BJ (cell line): ENCODE data around the gene NARS2. TPM values are rescaled to one million over a fixed set of nuclear protein-coding genes. Genes with fewer than 3 reads are reported as not detected.

Source experiments
- CTCF ChIA-PET: fragments of 350-600 bp; formaldehyde crosslinking; extraction: SDS; loops from one replicate; lab custom pipeline; 2021; ENCODE audit warnings: antibody characterized with exemption, inconsistent platforms; lab: Yijun Ruan, JAX
- POLR2A ChIA-PET: fragments of 300-600 bp; sonication (Branson Sonifier 250); formaldehyde crosslinking; extraction: SDS; loops from one replicate; lab custom pipeline; 2021; ENCODE audit warnings: antibody characterized with exemption; lab: Charles Lee
- DNase-seq: peaks from one replicate; pipeline ENCODE4 v3.0.0-alpha.2; 2011; ENCODE audit warnings: low read depth
- H3K27me3 ChIP-seq: 2 replicates; pipeline ENCODE4 v1.6.0; 2011; ENCODE audit warnings: low read length; ENCODE audit not compliant: control insufficient read depth, insufficient read depth
- H3K36me3 ChIP-seq: 2 replicates; pipeline ENCODE4 v1.5.1; 2011; ENCODE audit warnings: low read length; ENCODE audit not compliant: control insufficient read depth, insufficient read depth
- H3K4me3 ChIP-seq: 2 replicates; pipeline ENCODE4 v1.5.1; 2011; ENCODE audit warnings: low read depth, mild to moderate bottlenecking, control low read depth, low read length
- polyA plus RNA-seq: library from polyadenylated mRNA; depleted of rRNA; stranded (reverse); fragments of >200 nt; gene quantifications from 2 replicates; pipeline ENCODE4 v1.2.3, GENCODE V29; 2011
- TF ChIP-seq, protein P1 (sequence below): IDR thresholded peaks from 2 replicates; pipeline ENCODE4 v1.5.1; 2011; ENCODE audit warnings: low read depth, mild to moderate bottlenecking, control low read depth, inconsistent platforms, low read length, moderate library complexity; ENCODE audit not compliant: insufficient read depth

NARS2 gene
- polyA plus RNA-seq, 1 experiment, result 5.9 TPM

DNA sequence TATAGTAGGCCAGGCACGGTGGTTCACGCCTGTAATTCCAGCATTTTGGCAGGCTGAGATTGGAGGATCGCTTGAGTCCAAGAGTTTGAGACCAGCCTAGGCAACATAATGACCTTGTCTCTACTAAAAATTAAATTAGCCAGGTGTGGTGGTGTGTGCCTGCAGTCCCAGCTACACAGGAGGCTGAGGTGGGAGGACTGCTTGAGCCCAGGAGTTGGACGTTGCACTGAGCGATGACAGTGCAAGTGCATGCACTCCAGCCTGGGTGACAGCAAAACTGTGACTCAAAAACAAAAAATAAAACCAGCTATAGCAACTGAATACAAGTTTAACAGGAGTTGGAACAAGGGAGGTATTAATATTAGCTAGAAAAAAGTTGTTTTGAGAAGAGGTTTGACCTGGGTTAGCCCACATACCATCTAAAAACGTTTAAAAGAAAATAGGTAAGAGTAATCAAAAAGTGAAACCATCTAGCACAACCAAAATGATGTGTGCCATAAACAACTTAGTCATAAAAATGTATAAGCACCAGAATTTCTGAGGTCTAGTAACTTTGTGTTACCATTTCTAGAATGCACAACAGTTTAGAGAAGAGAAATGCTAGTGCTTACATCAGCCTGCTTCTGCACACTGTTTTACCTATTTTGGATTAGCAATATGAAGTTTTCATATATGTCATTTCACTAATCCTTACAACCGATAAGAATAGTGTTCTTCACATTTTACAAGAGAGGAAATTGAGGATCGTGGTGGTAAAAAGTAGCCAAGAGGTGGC, 26.5 kb downstream of the NARS2 start:
- Histone ChIP-seq H3K27me3 (no peaks in the 10 kb centered on the region), H3K36me3 (no peaks in the 10 kb centered on the region), H3K4me3 (no peak overlapping the region)
- CTCF ChIA-PET, result interaction anchor here (1.2 kb wide), 1 partner anchor 11 kb away, joined by 3 read pairs; no protein-coding TSS in a partner anchor
- POLR2A ChIA-PET, result no interaction called here
- TF ChIP-seq, protein P1, sequence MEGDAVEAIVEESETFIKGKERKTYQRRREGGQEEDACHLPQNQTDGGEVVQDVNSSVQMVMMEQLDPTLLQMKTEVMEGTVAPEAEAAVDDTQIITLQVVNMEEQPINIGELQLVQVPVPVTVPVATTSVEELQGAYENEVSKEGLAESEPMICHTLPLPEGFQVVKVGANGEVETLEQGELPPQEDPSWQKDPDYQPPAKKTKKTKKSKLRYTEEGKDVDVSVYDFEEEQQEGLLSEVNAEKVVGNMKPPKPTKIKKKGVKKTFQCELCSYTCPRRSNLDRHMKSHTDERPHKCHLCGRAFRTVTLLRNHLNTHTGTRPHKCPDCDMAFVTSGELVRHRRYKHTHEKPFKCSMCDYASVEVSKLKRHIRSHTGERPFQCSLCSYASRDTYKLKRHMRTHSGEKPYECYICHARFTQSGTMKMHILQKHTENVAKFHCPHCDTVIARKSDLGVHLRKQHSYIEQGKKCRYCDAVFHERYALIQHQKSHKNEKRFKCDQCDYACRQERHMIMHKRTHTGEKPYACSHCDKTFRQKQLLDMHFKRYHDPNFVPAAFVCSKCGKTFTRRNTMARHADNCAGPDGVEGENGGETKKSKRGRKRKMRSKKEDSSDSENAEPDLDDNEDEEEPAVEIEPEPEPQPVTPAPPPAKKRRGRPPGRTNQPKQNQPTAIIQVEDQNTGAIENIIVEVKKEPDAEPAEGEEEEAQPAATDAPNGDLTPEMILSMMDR, result no peak
- DNase-seq, result no peak

DNA sequence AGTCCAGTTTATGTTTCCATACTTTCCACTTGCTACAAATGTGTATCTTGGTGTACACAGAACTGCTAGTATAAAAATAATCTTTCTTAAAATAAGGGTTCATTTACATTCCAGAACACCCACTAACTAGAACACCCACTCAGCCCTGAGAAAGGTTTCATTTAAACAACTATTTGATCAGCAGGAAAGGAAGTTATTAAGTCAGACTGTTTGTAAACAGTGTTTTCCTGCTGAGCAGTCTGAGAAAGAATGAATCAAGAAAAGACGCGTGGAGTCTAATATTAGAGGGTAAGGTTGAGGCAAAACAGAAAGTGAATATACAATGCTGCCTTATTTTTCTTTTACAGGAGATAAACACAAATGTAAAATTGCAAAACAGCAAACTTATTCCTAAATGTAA, 32.7 kb downstream of the NARS2 start:
- H3K27me3 ChIP-seq, result no peaks in the 10 kb centered on the region
- CTCF ChIA-PET, result no interaction called here
- POLR2A ChIA-PET, result no interaction called here
- no peak for DNase-seq
- no peak overlapping the region for H3K4me3 ChIP-seq
- H3K36me3 ChIP-seq, result no peaks in the 10 kb centered on the region
- TF ChIP-seq, protein P1, result no peak

DNA sequence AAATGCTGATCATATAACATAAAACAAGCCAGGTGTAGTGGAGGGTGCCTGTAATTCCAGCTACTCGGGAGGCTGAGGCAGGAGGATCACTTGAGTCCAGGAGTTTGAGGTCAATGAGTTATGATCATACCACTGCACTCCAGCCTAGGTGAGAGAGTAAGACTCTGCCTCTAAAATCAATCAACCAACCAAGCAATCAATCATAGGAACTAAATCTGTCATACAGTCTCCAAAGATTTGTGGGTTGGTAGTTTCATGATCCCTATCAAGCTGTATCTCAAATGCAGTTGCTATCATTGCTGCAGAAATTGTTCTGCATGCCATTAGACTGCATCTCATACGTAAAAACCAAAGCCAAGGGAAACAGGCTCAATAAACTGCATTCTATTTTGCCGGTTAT, 33.1 kb downstream of the NARS2 start:
- ChIA-PET CTCF (interaction anchor here (1.7 to 1.8 kb wide), 2 partner anchors 9 to 22 kb away, joined by 7 to 9 read pairs; no protein-coding TSS in a partner anchor), POLR2A (no interaction called here)
- Histone ChIP-seq H3K27me3 (no peaks in the 10 kb centered on the region), H3K36me3 (no peaks in the 10 kb centered on the region), H3K4me3 (no peak overlapping the region)
- TF ChIP-seq, protein P1, result no peak
- no peak for DNase-seq

DNA sequence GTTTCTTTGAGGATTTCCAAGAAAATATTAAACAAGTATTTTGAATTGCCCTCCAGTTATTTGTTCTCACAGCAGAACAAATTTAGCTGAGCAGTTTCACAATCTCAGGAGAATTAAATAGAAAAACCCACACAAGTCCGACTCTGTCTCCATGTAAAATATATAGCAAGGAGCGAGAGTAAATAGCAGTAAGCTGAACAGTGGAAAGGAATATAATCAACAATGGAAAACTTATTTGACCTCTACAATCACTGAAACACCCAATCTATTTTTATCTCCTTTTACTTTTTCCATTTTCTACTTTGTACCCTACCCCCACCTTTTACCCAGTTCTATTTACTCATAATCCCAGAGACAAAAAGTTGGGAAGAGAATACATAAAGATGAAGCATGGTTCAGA, 34.4 kb downstream of the NARS2 start:
- no peak for DNase-seq
- Histone ChIP-seq H3K27me3 (no peaks in the 10 kb centered on the region), H3K4me3 (no peak overlapping the region), H3K36me3 (no peaks in the 10 kb centered on the region)
- CTCF ChIA-PET, result interaction anchor here (1.7 to 1.8 kb wide), 2 partner anchors 8 to 24 kb away, joined by 7 to 9 read pairs; no protein-coding TSS in a partner anchor
- TF ChIP-seq, protein P1, result no peak
- POLR2A ChIA-PET, result no interaction called here

DNA sequence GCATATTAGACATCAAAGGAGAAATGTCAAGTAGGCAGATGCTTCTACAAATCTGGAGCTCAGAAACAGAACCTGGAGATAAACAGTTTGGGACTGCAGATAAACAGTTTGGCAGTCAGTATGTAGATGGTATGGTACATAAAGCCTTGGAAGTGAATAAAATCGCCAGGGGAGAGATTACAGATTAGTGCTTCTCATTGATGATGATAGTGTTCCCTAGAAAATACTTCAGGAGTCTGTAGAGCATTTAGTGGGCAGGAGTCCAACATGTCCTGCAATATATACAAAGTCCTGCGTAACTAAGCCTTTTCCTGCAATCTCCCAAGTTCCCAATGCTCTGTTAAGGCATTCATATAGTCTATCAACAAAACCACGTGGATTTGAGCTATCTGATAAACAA, 35.2 kb downstream of the NARS2 start:
- H3K4me3 ChIP-seq, result no peak overlapping the region
- CTCF ChIA-PET, result no interaction called here
- no peaks in the 10 kb centered on the region for H3K36me3 ChIP-seq
- TF ChIP-seq, protein P1, result no peak
- POLR2A ChIA-PET, result no interaction called here
- no peaks in the 10 kb centered on the region for H3K27me3 ChIP-seq
- DNase-seq, result no peak
